Liver (tissue), 9 donors: ENCODE measurements around the gene PRG3. TPM values are rescaled to one million over a fixed set of nuclear protein-coding genes. Genes with fewer than 3 reads are reported as not detected.

Source experiments
- DNase-seq: peaks from one replicate; pipeline ENCODE4 v3.0.0-alpha.2; 2017; ENCODE audit warnings: low spot score
- H3K27ac ChIP-seq, 2 donors: one replicate each; pipeline ENCODE4 v1.7.0; 2013; ENCODE audit warnings: inconsistent platforms in 2 of 2, low read length in 2 of 2, control low read depth in 1 of 2, low read depth in 1 of 2, mild to moderate bottlenecking in 1 of 2
- H3K27me3 ChIP-seq, 4 donors: one replicate each; pipeline versions ENCODE4 v1.6.1 to v1.7.0; 2013; ENCODE audit warnings: low read length in 3 of 4, inconsistent platforms in 1 of 4, mild to moderate bottlenecking in 1 of 4, moderate library complexity in 1 of 4; ENCODE audit not compliant: control insufficient read depth in 4 of 4, insufficient read depth in 4 of 4
- H3K36me3 ChIP-seq, 4 donors: one replicate each; pipeline versions ENCODE4 v1.6.1 to v1.7.0; 2013; ENCODE audit warnings: low read length in 3 of 4, mild to moderate bottlenecking in 3 of 4, low read depth in 1 of 4, moderate library complexity in 1 of 4; ENCODE audit not compliant: control insufficient read depth in 4 of 4, insufficient read depth in 3 of 4
- H3K4me1 ChIP-seq, 4 donors: one replicate each; pipeline versions ENCODE4 v1.6.1 to v1.7.0; 2013; ENCODE audit warnings: low read length in 3 of 4, mild to moderate bottlenecking in 3 of 4, moderate library complexity in 1 of 4; ENCODE audit not compliant: control insufficient read depth in 4 of 4, insufficient read depth in 4 of 4
- H3K4me3 ChIP-seq, 3 donors: one replicate each; pipeline versions ENCODE4 v1.6.1 to v1.7.0; 2013; ENCODE audit warnings: low read length in 3 of 3, control low read depth in 1 of 3, low read depth in 1 of 3, mild to moderate bottlenecking in 1 of 3
- H3K9ac ChIP-seq, 2 donors: one replicate each; pipeline ENCODE4 v1.7.0; 2013; ENCODE audit warnings: low read length in 2 of 2, mild to moderate bottlenecking in 2 of 2, moderate library complexity in 2 of 2, control low read depth in 1 of 2, low read depth in 1 of 2
- H3K9me3 ChIP-seq, 4 donors: one replicate each; pipeline versions ENCODE4 v1.6.1 to v1.7.0; 2013; ENCODE audit warnings: low read length in 3 of 4; ENCODE audit not compliant: control insufficient read depth in 4 of 4
- EGR1 ChIP-seq, 2 donors: IDR thresholded peaks; 2 replicates each; pipeline ENCODE4 v1.6.1; 2016 to 2018; ENCODE audit warnings: antibody characterized with exemption in 2 of 2, low read depth in 2 of 2
- FOXA1 ChIP-seq: IDR thresholded peaks from 2 replicates; pipeline ENCODE4 v1.6.1; 2016; ENCODE audit warnings: antibody characterized with exemption
- FOXA2 ChIP-seq: IDR thresholded peaks from 2 replicates; pipeline ENCODE4 v1.6.1; 2016; ENCODE audit warnings: antibody characterized with exemption
- GABPA ChIP-seq, 2 donors: IDR thresholded peaks in 1 of 2; conservative IDR thresholded peaks in 1 of 2; 2 replicates each; pipeline ENCODE4 v1.6.1; 2016; ENCODE audit warnings: antibody characterized with exemption in 2 of 2, mild to moderate bottlenecking in 1 of 2, moderate library complexity in 1 of 2
- HNF4A ChIP-seq, 2 donors: conservative IDR thresholded peaks; 2 replicates each; pipeline ENCODE4 v1.6.1; 2016; ENCODE audit warnings: antibody characterized with exemption in 2 of 2, mild to moderate bottlenecking in 2 of 2
- HNF4G ChIP-seq: IDR thresholded peaks from 2 replicates; pipeline ENCODE4 v1.6.1; 2016; ENCODE audit warnings: antibody characterized with exemption
- JUND ChIP-seq, 2 donors: IDR thresholded peaks; 2 replicates each; pipeline ENCODE4 v1.6.1; 2016; ENCODE audit warnings: antibody characterized with exemption in 2 of 2
- MAX ChIP-seq: IDR thresholded peaks from 2 replicates; pipeline ENCODE4 v1.6.1; 2016; ENCODE audit warnings: antibody characterized with exemption
- NR2F2 ChIP-seq: IDR thresholded peaks from 2 replicates; pipeline ENCODE4 v1.6.1; 2016; ENCODE audit warnings: antibody characterized with exemption
- RAD21 ChIP-seq, 2 donors: IDR thresholded peaks; 2 replicates each; pipeline ENCODE4 v1.6.1; 2016; ENCODE audit warnings: antibody characterized with exemption in 2 of 2, mild to moderate bottlenecking in 2 of 2
- REST ChIP-seq: IDR thresholded peaks from 2 replicates; pipeline ENCODE4 v1.6.1; 2016; ENCODE audit warnings: antibody characterized with exemption, mild to moderate bottlenecking
- RXRA ChIP-seq, 2 donors: IDR thresholded peaks; 2 replicates each; pipeline ENCODE4 v1.6.1; 2017 to 2018; ENCODE audit warnings: antibody characterized with exemption in 2 of 2, mild to moderate bottlenecking in 1 of 2
- SP1 ChIP-seq: IDR thresholded peaks from 2 replicates; pipeline ENCODE4 v1.6.1; 2018; ENCODE audit warnings: antibody characterized with exemption, mild to moderate bottlenecking
- TAF1 ChIP-seq: conservative IDR thresholded peaks from 2 replicates; pipeline ENCODE4 v1.6.1; 2016; ENCODE audit warnings: antibody characterized with exemption, mild to moderate bottlenecking
- YY1 ChIP-seq: IDR thresholded peaks from 2 replicates; pipeline ENCODE4 v1.6.1; 2016; ENCODE audit warnings: antibody characterized with exemption, mild to moderate bottlenecking
- ZBTB33 ChIP-seq: IDR thresholded peaks from 2 replicates; pipeline ENCODE4 v1.6.1; 2016; ENCODE audit warnings: antibody characterized with exemption
- WGBS: extraction: QIAGEN DNeasy Blood & Tissue Kit; methylation state at CpG from one replicate; pipeline ENCODE4 v1.1.7; 2013; 5-methylcytosine and 5-hydroxymethylcytosine counted together
- polyA plus RNA-seq, 2 donors: library from polyadenylated mRNA; stranded (reverse) in 1 of 2; unstranded in 1 of 2; fragments of 200-250 nt in 1 of 2; fragments of >200 nt in 1 of 2; fragmentation: Nextera tagmentation in 1 of 2; extraction: Ambion mirVana in 1 of 2; gene quantifications; one replicate each; pipeline versions ENCODE4 v1.2.1 to v1.2.3, GENCODE V29; 2013 to 2015
- total RNA-seq, 2 donors: library from RNA; depleted of rRNA; stranded (reverse); fragments of >200 nt; gene quantifications; one replicate each; pipeline ENCODE4 v1.2.3, GENCODE V29; 2014
- TF ChIP-seq, protein P1 (sequence below): fragments of 150-350 bp; IDR thresholded peaks from 2 replicates; pipeline ENCODE4 v1.5.1; 2017; ENCODE audit warnings: improper control_type of control experiment, low read depth, low read length; ENCODE audit not compliant: missing input control
- TF ChIP-seq, protein P2 (sequence below): IDR thresholded peaks from 2 replicates; pipeline ENCODE4 v1.6.1; 2016; ENCODE audit warnings: antibody characterized with exemption
- donor health status: healthy.
- donor health status: healthy.
- donor health status: healthy.
- donor health status: healthy.
- donor health status: healthy.

Gene PRG3
- total and polyA plus RNA-seq, 4 donors = 0.22 to 4.9 TPM; not detected in 2

DNA sequence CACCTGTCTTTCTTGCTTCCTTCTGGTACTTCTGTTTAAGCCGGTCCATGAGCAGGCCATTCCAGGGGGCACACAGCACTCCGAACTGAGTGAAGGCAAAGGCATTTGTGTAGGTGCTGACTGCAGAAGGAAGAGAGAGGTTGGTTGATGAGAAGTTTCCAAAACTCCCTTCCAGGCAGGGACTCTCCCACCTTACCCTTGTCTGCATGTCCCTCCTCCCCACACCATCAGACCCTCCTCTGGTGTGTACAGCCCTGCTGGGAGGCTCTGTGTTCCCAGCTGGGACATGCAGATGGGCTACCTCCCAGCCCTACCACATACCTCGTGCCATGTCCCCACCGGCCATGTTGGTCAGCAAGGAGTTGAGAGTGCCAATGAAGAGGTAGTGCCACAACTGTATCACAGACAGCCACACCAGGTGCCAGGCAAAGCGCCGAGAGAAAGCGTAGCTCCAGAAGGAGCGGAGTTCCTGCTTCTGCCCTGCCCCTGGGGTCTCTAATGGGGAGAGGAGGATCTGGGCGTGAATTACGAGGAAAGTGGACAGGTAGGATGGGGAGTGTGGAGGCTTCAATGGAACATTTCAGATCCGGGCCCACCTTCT lies 33.8 kb upstream of the PRG3 start:
- H3K4me3 ChIP-seq = no peak overlapping the region
- H3K27me3 ChIP-seq = no peaks in the 10 kb centered on the region
- WGBS = 97% methylated on average over 11 of the region's 11 CpGs
- no peak for TF ChIP-seq SP1
- TF ChIP-seq HNF4G = no peak
- no peak for TF ChIP-seq FOXA2
- no peak for TF ChIP-seq ZBTB33
- TF ChIP-seq HNF4A (conservative IDR thresholded peaks at IDR 0.05) = no peak
- TF ChIP-seq REST = no peak
- TF ChIP-seq YY1 = no peak
- TF ChIP-seq FOXA1 = no peak
- TF ChIP-seq RXRA (IDR thresholded peaks at IDR 0.05) = no peak
- no peak for TF ChIP-seq NR2F2
- no peak for TF ChIP-seq RAD21 (IDR thresholded peaks at IDR 0.05)
- TF ChIP-seq EGR1 (IDR thresholded peaks at IDR 0.05; ENCODE audit: low read depth in 2 of 2) = no peak
- no peak for TF ChIP-seq GABPA (IDR thresholded peaks at IDR 0.05 in 1 of 2, conservative IDR thresholded peaks at IDR 0.05 in 1 of 2)
- no peak for TF ChIP-seq MAX
- TF ChIP-seq, protein P1, sequence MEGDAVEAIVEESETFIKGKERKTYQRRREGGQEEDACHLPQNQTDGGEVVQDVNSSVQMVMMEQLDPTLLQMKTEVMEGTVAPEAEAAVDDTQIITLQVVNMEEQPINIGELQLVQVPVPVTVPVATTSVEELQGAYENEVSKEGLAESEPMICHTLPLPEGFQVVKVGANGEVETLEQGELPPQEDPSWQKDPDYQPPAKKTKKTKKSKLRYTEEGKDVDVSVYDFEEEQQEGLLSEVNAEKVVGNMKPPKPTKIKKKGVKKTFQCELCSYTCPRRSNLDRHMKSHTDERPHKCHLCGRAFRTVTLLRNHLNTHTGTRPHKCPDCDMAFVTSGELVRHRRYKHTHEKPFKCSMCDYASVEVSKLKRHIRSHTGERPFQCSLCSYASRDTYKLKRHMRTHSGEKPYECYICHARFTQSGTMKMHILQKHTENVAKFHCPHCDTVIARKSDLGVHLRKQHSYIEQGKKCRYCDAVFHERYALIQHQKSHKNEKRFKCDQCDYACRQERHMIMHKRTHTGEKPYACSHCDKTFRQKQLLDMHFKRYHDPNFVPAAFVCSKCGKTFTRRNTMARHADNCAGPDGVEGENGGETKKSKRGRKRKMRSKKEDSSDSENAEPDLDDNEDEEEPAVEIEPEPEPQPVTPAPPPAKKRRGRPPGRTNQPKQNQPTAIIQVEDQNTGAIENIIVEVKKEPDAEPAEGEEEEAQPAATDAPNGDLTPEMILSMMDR = no peak
- no peak for TF ChIP-seq JUND (IDR thresholded peaks at IDR 0.05)
- no peak for TF ChIP-seq TAF1
- TF ChIP-seq, protein P2, sequence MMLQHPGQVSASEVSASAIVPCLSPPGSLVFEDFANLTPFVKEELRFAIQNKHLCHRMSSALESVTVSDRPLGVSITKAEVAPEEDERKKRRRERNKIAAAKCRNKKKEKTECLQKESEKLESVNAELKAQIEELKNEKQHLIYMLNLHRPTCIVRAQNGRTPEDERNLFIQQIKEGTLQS = no peak
- H3K9me3 ChIP-seq = no peaks in the 10 kb centered on the region
- no peak overlapping the region for H3K9ac ChIP-seq
- H3K27ac ChIP-seq = no peak overlapping the region
- H3K4me1 ChIP-seq = peaks cover 0 to 6% (median under 1%) of the 10 kb centered on the region in 4 donors
- H3K36me3 ChIP-seq = peaks cover 25 to 78% (median 70%) of the 10 kb centered on the region in 4 donors
- no peak for DNase-seq
